NCI-H524 treated with DMSO at 0.1 percent for 48 hours (cell line): ENCODE measurements around the gene SPTBN2.
"Not testable (repeated sequence)": the region's sequence is repeated elsewhere in the genome, so short reads cannot be mapped to it uniquely, and the experiment has no call there.

Experiments
- DNase-seq: peaks from one replicate; lab custom pipeline; 2025; lab: John Stamatoyannopoulos, UW

Gene SPTBN2

DNA sequence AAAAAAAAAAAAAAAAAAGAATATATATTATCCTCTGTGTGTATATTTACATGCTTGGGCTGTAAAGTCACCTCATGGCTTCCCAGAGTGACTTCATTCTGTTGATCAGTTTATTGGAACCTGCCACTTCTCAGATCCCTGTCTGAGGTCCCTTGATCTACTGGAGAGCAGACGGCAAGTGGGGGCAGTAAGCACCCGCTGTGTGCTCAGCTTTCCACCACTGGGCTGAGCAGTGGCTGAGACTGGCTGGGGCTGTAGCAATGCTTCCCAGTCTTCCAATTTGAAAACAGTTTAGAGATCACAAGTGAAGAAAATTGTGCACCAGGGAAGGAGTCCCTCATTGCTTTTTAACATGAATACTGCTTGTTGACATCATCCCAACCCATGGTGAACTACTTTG is 44.4 kb downstream of the SPTBN2 start:
- DNase-seq = no peak

DNA sequence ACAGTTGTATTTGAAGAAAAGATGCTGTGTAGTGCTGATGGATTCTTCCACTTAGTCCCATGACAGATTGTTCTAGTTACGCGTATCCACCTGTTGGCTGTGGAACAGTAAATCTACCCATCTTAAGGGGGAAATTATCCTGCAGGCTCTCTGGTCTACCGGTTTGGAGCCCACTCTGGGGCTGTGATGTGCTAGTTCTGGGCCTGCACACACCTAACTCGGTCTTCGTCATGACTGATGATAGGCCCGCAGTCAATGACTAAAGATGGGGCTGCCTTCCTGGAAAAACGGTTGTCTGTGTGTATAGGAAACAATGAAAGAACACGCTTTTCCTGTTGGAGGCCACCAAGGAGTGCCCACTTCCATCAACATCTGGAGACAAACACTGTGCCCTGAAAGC is 45.1 kb downstream of the SPTBN2 start:
- no peak for DNase-seq

DNA sequence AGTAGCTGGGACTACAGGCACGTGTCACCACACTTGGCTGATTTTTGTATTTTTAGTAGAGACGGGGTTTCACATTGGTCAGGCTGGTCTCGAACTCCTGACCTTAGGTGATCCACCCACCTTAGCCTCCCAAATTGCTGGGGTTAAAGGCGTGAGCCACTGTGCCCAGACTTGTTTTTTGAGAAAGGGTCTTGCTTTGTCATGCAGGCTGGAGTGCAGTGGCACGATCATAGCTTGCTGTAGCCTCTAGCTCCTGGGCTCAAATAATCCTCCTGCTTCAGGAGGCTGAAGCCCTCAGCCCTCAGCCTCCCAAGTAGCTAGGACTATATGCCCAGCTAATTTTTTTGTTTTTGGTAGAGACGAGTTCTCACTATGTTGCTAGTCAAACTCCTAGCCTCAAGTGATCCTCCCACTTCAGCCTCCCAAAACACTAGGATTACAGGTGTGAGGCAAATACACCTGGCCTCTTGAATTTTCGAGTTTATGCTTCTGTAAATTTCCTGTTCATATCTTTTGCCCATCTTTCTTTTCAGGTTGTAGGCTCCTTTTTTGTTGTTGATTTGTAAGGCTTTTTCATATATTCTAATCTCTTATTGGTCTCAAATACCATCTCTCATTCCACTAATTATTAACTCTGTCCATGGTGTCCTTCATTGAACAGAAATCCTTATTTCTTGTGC is 47.9 kb downstream of the SPTBN2 start:
- no peak for DNase-seq

DNA sequence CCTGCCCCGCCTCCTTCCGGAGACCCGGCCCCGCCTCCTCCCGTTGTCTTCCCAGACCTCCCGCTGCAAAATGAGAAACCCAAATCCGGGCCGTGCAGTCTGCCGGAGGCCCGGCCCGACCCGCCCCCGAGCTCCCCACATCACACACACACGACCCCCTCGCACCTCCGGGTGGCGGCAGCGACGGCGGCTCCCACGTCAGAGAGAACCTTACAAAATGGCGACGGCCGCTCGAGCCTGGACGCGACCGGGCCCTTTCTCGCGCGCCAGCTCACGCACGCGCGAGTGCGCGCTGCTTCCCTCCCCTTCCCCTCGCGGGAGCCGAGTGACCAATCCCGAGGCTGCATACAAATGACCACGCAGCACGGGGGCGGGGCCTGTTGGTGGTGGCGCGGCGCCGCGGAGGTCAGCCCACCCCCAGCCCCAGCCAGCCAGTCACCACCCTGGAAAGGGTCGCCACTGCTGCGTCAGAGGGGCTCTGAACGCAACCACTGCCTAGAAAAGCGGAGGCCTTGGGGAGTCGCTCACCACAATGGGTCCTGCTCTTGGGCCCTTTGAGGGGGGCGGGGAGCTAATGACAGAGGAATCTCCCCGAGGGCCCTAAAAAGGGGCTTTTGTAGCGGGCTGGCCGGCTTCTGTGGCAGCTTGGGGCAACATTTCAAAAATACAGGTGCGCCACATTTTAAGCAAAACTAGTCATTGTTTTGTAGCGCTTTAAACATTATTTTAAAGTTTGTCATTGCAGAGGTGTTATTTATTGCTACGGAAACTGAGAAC is 51.2 kb downstream of the SPTBN2 start, which contains the start of gene RBM4B:
RBM4B (minus strand) TSS at position 289 of the 777 bp plus-strand sequence. CDS start 808 bp downstream, outside the sequence.
- DNase-seq = peak; percentile 70

DNA sequence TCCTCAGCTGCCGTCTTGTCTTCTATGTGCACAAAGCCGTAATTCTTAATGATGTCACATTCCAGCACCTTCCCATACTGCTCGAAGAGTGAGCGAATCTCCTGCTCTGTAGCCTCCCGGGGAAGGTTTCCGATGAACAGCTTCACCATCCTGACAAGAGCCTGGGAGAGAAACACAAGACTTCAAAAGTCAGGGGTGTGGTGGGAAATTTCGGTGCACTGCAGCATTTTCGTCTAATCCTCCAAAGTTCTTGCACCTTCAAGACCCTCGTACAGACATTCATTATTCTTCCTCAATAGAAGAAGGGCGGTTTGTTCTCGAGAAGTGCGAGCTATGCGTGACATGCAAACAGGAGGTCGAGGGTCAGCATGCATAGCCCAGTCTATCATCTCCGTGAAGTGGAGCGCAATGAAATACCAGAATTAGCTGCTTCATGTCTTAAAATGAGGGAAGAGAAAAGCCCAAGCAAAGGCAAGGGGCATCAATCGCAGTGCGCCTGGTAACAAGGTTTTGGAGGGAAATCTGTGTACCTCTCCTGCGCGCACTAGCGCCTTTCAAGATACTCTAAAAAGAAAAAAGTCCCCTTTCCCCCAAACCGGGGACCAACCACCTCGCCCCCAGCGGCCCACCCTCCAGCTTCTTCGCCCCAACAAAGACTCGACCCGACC is 52.0 kb downstream of the SPTBN2 start:
- DNase-seq = no peak

DNA sequence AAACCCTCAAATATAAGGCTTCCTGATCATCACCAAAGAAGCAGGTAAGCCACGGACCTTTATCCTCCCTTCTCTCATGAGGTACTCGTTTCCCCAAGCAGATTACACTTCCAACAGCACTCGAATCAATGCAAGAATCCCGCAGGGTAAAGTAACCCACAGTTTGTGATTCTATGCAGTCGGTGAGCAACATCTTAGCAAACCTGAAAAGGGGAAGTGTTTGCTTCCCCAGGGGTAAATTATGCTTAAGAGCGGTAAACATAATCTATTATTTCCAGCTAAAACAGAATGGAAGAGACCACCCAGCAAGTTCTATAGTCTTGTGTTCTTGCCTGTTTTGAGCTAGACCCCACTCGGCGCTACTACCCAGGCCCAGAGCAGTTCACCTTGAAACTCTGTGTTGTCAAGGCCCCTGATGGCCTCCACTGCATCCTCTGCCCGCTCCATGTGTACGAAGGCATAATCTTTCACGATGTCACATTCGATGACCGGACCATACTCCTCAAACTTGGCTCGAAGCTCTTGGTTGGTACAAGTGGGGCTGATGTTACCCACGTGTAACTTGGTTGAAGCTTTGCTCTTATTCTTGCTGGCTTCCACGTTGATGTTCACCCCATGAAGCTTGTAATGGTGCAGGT is 52.6 kb downstream of the SPTBN2 start:
- DNase-seq = no peak

DNA sequence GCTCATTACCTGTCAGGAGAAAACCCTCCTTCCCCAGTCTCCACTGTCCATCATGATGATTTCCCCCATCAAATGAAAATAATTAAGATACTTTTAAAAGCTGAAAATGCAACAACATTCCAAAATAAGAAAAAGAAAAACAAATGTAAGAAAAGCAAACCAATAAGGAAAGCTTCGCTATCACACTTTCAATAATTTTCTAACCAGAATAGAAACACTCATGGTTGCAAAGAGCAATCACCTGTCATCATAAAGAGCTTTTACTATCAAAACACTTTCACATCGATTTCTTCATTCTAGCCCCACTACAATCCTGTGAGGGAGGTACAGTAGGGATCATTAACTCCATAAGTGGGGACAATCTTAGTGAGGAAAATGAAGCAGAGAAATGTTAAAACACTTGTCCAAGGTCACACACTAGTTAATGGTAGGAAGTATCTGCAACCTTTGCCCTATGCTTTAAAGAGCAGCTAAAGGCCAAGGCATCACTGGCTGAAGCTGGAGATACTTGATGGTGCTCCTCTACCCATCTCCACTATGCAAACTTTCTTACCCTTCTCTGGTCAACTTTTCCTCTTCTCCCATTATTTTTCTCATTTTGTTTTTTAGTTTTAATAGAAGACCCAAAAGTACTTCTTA is 53.9 kb downstream of the SPTBN2 start:
- no peak for DNase-seq

DNA sequence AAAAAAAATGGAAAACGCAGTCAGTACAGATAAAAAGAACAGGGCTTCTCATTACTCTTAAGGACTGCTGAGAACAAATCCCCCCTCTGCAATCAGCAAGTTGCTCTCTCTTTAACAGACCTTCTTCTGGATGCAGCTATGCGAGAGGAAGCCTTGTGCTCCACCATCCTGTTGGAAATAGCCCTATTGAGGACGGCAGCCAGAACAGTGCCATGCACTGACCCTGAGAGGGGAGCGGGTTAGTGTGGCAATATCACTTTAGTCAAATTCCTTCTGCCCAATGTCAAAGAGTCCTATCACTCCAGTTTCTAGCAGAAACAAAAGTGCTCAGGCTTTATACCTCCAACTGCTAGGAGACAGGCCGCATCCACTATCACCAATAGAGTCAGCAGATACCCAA is 58.2 kb downstream of the SPTBN2 start:
- no peak for DNase-seq

DNA sequence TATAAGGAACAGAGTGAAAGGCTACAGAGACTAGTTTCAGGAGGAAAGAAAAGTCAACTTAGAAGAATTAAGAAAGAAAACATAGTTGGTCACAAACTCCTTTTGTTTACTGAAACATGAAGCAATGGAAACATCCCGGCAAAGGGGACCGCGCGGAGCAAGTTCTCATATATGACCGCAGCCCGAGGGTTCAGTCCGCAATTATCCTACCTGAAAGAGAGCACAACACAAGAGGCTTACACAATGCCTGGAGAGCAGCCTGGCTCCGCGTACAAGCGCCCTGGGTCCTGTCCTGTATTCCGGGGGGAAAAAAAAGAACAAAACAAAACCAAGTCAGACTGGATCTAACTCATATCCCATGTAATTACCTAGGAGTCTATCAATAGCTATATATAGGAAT is 63.6 kb downstream of the SPTBN2 start:
- no peak for DNase-seq

DNA sequence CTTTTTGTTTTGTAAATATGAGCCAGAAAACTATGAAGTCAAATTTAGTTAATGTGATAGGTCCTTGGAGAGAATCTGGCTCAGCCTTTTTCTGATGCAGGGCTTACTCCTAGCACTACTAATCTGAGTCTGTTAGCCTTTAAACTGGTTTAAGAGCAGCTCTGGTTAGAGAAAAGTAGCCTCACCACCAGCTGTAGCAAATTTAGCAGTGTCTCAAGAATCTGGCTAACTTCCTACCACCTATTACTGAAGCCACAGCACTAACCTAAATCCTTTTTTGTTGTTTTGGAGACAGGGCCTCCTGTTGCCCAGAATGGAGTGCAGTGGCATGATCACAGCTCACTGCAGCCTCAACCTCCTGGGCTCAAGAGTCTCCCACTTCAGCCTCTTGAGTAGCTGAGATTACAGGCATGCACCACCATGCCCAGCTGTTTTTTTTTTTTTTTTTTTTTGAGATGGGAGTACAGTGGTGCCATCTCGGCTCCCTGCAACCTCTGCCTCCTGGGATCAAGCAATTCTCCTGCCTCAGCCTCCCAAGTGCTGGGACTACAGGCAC is 65.2 kb downstream of the SPTBN2 start:
- DNase-seq = peak; percentile 30

DNA sequence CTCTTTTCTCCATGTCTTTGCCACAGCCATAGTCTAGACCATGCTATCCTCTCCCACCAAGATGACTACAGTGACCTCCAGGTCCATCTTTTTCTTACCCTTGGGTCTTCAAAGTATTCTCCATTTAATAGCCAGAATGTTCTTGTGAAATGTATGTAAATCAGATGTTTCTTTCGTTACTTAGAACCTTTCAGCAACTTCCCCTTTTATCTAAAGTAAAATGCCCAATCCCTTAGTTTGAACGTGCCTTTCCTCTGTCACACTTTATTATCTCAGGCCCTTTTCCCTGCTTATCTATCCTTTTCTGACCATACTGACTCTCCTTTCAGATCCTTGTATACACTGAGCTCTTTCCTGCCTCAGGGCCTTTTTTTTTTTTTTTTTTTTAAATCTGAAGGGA is 69.3 kb downstream of the SPTBN2 start:
- DNase-seq = no peak

DNA sequence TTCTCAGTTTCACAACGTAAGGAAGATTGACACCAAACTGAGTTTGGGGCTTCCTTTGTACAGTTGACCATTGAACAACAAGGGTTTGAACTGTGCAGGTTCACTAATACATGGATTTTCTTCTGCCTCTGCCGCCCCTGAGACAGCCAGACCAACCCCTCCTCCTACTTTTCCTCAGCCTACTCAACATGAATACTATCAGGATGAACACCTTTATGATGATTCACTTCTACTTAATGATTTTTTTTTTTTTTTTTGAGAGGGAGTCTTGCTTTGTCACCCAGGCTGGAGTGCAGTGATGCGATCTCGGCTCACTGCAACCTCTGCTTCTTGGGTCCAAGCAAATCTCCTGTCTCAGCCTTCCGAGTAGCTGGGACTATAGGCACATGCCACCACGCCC is 75.9 kb downstream of the SPTBN2 start:
- no peak for DNase-seq

DNA sequence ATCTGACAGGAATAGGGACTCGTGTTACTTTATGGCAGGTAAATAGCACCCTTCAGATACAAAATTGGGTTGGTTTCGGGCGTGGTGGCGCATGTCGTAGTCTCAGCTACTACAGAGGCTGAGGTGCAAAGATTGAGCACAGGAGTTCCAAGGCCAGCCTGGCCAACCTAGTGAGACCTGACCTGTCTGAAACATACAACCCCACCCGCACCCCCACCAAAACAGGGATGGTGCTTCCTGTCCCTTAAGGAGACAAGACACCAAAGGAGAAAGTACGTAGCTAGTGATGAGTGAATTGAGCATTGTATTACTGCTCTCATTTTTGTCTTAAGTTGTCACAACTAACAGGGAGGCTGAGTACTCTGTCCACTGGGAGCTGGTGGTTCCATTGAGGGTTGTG is 76.4 kb downstream of the SPTBN2 start:
- DNase-seq = no peak

DNA sequence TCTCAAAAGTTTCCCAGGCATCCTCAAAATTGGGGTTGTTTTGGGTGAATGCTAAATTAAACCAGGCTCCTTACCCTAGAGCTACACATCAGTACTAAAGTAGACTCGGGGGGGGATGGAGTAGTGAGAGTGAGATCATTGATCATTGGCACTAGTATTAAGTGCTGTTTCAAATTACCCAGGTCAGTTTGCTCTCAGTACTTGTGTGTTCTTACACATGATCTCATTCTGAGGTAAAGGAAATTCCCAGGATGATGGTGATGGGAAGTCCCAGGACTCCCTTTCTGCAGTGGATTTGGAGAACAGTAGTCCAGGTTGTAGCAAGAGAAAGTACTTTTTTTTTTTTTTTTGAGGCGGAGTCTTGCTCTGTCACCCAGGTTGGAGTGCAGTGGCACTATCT is 78.0 kb downstream of the SPTBN2 start:
- DNase-seq = no peak

DNA sequence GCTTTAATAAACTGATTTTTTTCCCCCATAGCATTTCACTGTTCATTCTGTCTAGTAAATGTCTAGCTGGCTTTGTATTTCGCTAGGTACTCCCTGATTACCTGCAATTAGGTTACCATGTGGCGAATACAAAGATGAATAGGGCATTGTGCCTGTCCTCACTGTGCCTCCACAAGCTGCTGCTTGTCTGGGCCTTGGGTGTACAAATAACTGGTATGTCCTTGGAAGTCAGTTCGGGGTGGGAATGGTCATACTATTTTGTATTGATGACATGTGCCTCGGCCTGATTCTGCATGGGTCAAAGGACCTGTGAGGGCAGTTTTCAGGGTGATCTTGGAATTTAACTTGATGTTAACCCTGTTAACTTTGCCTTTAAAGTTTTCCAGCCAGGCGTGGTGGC is 79.1 kb downstream of the SPTBN2 start:
- DNase-seq = no peak

DNA sequence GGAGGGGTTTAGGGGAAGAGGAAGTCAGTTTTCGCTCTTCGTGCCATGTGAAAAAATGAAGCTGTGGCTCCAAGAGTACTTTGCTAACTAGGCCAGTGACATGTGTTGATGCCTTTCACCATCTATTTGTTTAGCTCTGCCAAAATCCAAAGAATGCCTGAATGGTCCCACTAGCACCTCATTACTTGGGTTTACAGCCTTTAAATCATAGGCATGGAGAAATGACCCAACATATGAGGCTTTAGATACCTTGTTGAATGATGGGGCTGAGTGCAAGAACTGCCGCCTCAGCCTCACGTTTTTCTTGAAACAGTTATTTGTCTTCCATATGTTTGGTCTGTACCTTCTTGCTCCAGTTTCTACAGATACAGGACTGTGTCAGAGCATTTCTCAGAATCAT is 82.2 kb downstream of the SPTBN2 start:
- no peak for DNase-seq

DNA sequence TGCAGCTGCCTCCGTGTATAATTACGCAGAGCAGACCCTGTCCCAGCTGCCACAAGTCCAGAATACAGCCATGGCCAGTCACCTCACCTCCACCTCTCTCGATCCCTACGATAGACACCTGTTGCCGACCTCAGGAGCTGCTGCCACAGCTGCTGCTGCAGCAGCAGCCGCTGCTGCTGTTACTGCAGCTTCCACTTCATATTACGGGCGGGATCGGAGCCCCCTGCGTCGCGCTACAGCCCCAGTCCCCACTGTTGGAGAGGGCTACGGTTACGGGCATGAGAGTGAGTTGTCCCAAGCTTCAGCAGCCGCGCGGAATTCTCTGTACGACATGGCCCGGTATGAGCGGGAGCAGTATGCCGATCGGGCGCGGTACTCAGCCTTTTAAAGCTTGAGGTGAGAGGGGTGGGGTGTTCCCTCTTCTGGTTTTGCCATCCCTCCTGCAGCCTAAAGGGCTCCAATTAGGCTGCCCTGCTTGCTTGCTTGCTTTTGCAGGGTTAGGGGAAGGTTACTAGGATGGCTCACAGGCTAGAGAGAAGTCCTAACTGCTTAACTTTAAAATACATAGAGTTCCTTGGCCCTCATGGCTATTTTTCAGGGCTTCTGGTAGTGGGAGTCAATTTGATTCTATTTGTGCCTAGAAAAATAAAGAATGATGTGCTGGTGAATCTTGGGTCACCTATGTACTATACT is 85.1 kb downstream of the SPTBN2 start:
- DNase-seq = no peak

DNA sequence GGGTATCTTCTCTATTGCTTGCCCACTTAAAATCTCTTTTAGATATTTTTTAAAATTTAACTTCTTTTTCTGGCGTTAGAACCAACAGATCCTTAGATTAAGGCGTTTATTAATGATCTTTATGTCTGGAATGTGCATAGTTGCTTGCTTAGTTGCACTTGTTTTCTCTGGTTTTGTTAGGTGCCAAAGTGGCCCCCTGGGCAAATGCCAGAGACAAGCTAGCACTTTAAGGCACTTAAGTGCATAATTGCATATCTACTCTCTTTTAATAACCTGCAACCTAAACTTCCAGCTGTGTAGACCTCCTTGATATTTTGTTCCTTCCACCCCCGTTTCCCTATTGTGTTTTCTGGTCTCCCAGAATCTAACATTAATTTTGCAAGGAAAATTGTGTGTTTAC is 87.2 kb downstream of the SPTBN2 start:
- no peak for DNase-seq

DNA sequence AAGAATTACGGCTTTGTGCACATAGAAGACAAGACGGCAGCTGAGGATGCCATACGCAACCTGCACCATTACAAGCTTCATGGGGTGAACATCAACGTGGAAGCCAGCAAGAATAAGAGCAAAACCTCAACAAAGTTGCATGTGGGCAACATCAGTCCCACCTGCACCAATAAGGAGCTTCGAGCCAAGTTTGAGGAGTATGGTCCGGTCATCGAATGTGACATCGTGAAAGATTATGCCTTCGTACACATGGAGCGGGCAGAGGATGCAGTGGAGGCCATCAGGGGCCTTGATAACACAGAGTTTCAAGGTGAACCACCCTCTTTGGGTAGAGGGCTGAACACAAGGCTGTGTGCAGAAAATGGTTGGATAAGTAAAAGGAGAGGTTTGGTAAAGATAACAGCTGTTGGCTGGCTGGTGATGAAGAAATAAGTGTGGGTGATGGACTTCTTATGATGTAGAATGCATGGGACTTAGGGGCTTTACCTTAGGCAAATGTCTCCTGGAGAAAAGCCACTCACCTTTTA is 89.1 kb downstream of the SPTBN2 start:
- DNase-seq = not testable (repeated sequence)

DNA sequence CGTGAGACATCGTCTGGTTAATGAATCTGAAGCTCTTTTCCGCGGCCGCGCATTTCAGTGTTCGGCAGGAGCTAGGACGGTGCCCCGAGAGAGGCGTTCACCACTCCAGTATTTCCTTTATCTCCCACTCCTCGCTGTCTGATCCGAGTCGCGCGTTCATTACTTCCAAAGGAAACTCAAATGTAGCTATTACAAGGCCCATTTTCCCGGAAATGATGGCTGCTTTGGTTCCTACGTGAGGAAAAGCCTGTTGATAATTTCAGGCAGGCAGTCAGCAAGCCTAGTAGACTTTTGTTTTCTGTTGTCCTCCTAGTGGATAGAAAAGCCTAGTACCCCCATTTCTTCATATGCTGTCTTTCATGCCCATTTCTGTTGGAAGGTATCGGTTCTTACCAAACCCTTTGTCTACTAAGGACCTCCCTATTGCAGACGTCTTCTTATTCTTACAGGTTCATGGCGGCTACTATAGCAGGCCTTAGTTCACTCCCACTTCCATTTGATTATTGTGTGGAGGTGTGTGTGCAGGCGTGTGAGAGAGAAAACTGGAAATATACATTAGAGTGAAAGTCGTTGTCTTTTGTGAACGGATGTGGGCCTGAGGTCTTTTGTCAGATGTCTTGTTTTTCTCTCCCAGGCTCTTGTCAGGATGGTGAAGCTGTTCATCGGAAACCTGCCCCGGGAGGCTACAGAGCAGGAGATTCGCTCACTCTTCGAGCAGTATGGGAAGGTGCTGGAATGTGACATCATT is 89.8 kb downstream of the SPTBN2 start:
- DNase-seq = no peak
